Endodermal cell (in vitro differentiated cells): ENCODE results near the gene SGSM2. TPM values are rescaled to one million over a fixed set of nuclear protein-coding genes. Genes with fewer than 3 reads are reported as not detected.
"Not testable (repeated sequence)": the region's sequence is repeated elsewhere in the genome, so short reads cannot be mapped to it uniquely, and the experiment has no call there.

Experiments used
- DNase-seq: peaks from one replicate; pipeline ENCODE4 v3.0.0-alpha.2; 2017
- H3K27ac ChIP-seq: 2 replicates; pipeline ENCODE4 v1.5.1; 2013; ENCODE audit warnings: mild to moderate bottlenecking, low read depth, low read length, moderate library complexity
- H3K27me3 ChIP-seq: 2 replicates; pipeline ENCODE4 v1.6.1; 2013; ENCODE audit warnings: mild to moderate bottlenecking, low read length, moderate library complexity; ENCODE audit not compliant: insufficient read depth, control insufficient read depth, poor library complexity, severe bottlenecking
- H3K36me3 ChIP-seq: 2 replicates; pipeline ENCODE4 v1.7.0; 2013; ENCODE audit warnings: mild to moderate bottlenecking, low read length, moderate library complexity; ENCODE audit not compliant: control insufficient read depth, insufficient read depth
- H3K4me1 ChIP-seq: one replicate; pipeline ENCODE4 v1.7.0; 2013; ENCODE audit warnings: low read length; ENCODE audit not compliant: control insufficient read depth, insufficient read depth
- H3K4me3 ChIP-seq: 2 replicates; pipeline ENCODE4 v1.5.1; 2013; ENCODE audit warnings: mild to moderate bottlenecking, low read length, moderate library complexity
- H3K9ac ChIP-seq: 2 replicates; pipeline ENCODE4 v1.6.1; 2013; ENCODE audit warnings: mild to moderate bottlenecking, low read length, moderate library complexity; ENCODE audit not compliant: poor library complexity, severe bottlenecking; ENCODE audit errors: extremely low read depth
- H3K9me3 ChIP-seq: 2 replicates; pipeline ENCODE4 v1.6.1; 2013; ENCODE audit warnings: mild to moderate bottlenecking, low read length, moderate library complexity; ENCODE audit not compliant: control insufficient read depth
- H3K27ac Mint-ChIP-seq: 2 replicates; pipeline ENCODE4 v1.8.0; 2020; ENCODE audit warnings: mixed read lengths
- H3K27me3 Mint-ChIP-seq: 2 replicates; pipeline ENCODE4 v1.8.0; 2021; ENCODE audit warnings: mild to moderate bottlenecking, mixed read lengths; ENCODE audit not compliant: insufficient read depth
- H3K36me3 Mint-ChIP-seq: 2 replicates; pipeline ENCODE4 v1.8.0; 2020; ENCODE audit warnings: low read depth, mixed read lengths
- H3K4me1 Mint-ChIP-seq: 2 replicates; pipeline ENCODE4 v1.8.0; 2020; ENCODE audit warnings: mixed read lengths
- H3K4me3 Mint-ChIP-seq: 2 replicates; pipeline ENCODE4 v1.8.0; 2020; ENCODE audit warnings: mild to moderate bottlenecking, moderate library complexity, mixed read lengths
- H3K9me3 Mint-ChIP-seq: 2 replicates; pipeline ENCODE4 v1.8.0; 2020; ENCODE audit warnings: mild to moderate bottlenecking, mixed read lengths
- CTCF ChIP-seq: fragments of 200-600 bp; sonication (generic); conservative IDR thresholded peaks from 2 replicates; pipeline ENCODE4 v1.5.0; 2021; ENCODE audit warnings: antibody characterized with exemption, mild to moderate bottlenecking
- WGBS, 2 experiments: methylation state at CpG; one replicate each; pipeline versions ENCODE4 v1.1.5 to v1.1.7; 2013; ENCODE audit warnings: missing lambda C conversion rate in 2 of 2, mixed read lengths in 1 of 2; ENCODE audit not compliant: insufficient coverage in 1 of 2, insufficient read length in 1 of 2; 5-methylcytosine and 5-hydroxymethylcytosine counted together
- total RNA-seq, 2 donors: library from RNA; stranded (reverse); fragmentation: NEBNext Ultra II Directional in 1 of 2; extraction: Animal tissue kit (Norgen Biotek cat#: 25700) in 1 of 2; gene quantifications; 2 replicates in 1 of 2; 3 replicates in 1 of 2; pipeline ENCODE4 v1.2.1, GENCODE V29; 2021

SGSM2 gene
- total RNA-seq, 2 donors from 2014 or later = 62.5 to 77.3 TPM

- no peak overlapping the region for H3K9ac ChIP-seq
- TF ChIP-seq CTCF = no peak
- no peak overlapping the region for H3K4me3 ChIP-seq
- no peaks in the 10 kb centered on the region for H3K27me3 ChIP-seq
- 91 to 93% methylated on average over 5 of the region's 5 CpGs for WGBS, 2 experiments
- Mint-ChIP-seq H3K4me3 (no peak overlapping the region), H3K9me3 (no peaks in the 10 kb centered on the region), H3K27ac (no peak overlapping the region), H3K4me1 (no peaks in the 10 kb centered on the region), H3K27me3 (no peaks in the 10 kb centered on the region), H3K36me3 (no peaks in the 10 kb centered on the region)
- H3K9me3 ChIP-seq = no peaks in the 10 kb centered on the region
- H3K4me1 ChIP-seq = no peaks in the 10 kb centered on the region
- no peaks in the 10 kb centered on the region for H3K36me3 ChIP-seq
- no peak overlapping the region for H3K27ac ChIP-seq
- DNase-seq = no peak
Observed at GRCh38 chr17:2312736-2313135, 24.6 kb upstream of the SGSM2 start.

GRCh38 chr17:2316916-2317205 lies 20.4 kb upstream of the SGSM2 start:
- not testable (repeated sequence) for H3K4me3 ChIP-seq, H3K27ac Mint-ChIP-seq, H3K4me1 ChIP-seq, DNase-seq, H3K4me3 Mint-ChIP-seq, H3K27me3 ChIP-seq, H3K4me1 Mint-ChIP-seq, H3K27me3 Mint-ChIP-seq, H3K27ac ChIP-seq, H3K36me3 ChIP-seq, H3K9me3 Mint-ChIP-seq, H3K9me3 ChIP-seq, H3K9ac ChIP-seq
- H3K36me3 Mint-ChIP-seq = peaks cover 13% of the 10 kb centered on the region
- 91 to 96% methylated on average over 5 to 7 of the region's 7 CpGs for WGBS, 2 experiments

- DNase-seq = no peak
- Histone ChIP-seq H3K4me1 (no peaks in the 10 kb centered on the region), H3K27ac (no peak overlapping the region), H3K36me3 (peaks cover 16% of the 10 kb centered on the region), H3K4me3 (no peak overlapping the region), H3K27me3 (no peaks in the 10 kb centered on the region), H3K9ac (no peak overlapping the region), H3K9me3 (no peaks in the 10 kb centered on the region)
- TF ChIP-seq CTCF = no peak
- Mint-ChIP-seq H3K9me3 (no peaks in the 10 kb centered on the region), H3K27me3 (no peaks in the 10 kb centered on the region), H3K4me1 (no peaks in the 10 kb centered on the region), H3K36me3 (peaks cover 21% of the 10 kb centered on the region), H3K4me3 (no peak overlapping the region), H3K27ac (no peak overlapping the region)
- WGBS, 2 experiments = 94 to 100% methylated on average over 2 to 3 of the region's 3 CpGs
Observed at GRCh38 chr17:2317796-2318195, 19.5 kb upstream of the SGSM2 start.

- H3K4me1 ChIP-seq = no peaks in the 10 kb centered on the region
- no peak overlapping the region for H3K4me3 ChIP-seq
- H3K36me3 ChIP-seq = peaks cover 28% of the 10 kb centered on the region
- H3K27ac ChIP-seq = no peak overlapping the region
- H3K27me3 ChIP-seq = no peaks in the 10 kb centered on the region
- no peak overlapping the region for H3K4me3 Mint-ChIP-seq
- peaks cover 34% of the 10 kb centered on the region for H3K36me3 Mint-ChIP-seq
- no peak overlapping the region for H3K9ac ChIP-seq
- H3K9me3 Mint-ChIP-seq = no peaks in the 10 kb centered on the region
- no peak for DNase-seq
- no peaks in the 10 kb centered on the region for H3K4me1 Mint-ChIP-seq
- H3K27me3 Mint-ChIP-seq = no peaks in the 10 kb centered on the region
- H3K9me3 ChIP-seq = no peaks in the 10 kb centered on the region
- H3K27ac Mint-ChIP-seq = no peak overlapping the region
- TF ChIP-seq CTCF = no peak
Observed at GRCh38 chr17:2319051-2319450, 18.2 kb upstream of the SGSM2 start.
